Sigmoid colon (tissue), 7 donors: ENCODE data around the gene KIAA2012. TPM values are rescaled to one million over a fixed set of nuclear protein-coding genes. Genes with fewer than 3 reads are reported as not detected.

ENCODE experiments used
- DNase-seq: peaks from one replicate; pipeline ENCODE4 v3.0.0-alpha.2; 2019
- H3K27ac ChIP-seq, 4 donors: fragments of 200-600 bp; sonication (generic); one replicate each; pipeline ENCODE4 v1.5.1; 2016 to 2019; ENCODE audit warnings: mild to moderate bottlenecking in 1 of 4
- H3K27me3 ChIP-seq, 3 donors: fragments of 200-600 bp; sonication (generic); one replicate each; pipeline ENCODE4 v1.5.1; 2019; ENCODE audit warnings: mild to moderate bottlenecking in 1 of 3
- H3K36me3 ChIP-seq, 4 donors: fragments of 200-600 bp; sonication (generic); one replicate each; pipeline ENCODE4 v1.5.1; 2016 to 2019
- H3K4me1 ChIP-seq, 4 donors: fragments of 200-600 bp; sonication (generic); one replicate each; pipeline ENCODE4 v1.5.1; 2017 to 2019
- H3K4me3 ChIP-seq, 4 donors: fragments of 200-600 bp; sonication (generic); one replicate each; pipeline ENCODE4 v1.5.1; 2017 to 2019; ENCODE audit warnings: mild to moderate bottlenecking in 2 of 4, moderate library complexity in 1 of 4
- H3K9me3 ChIP-seq, 4 donors: fragments of 200-600 bp in 3 of 4; sonication (generic) in 3 of 4; one replicate each; pipeline versions ENCODE4 v1.5.1 to v1.6.1; 2013 to 2019
- CTCF ChIP-seq, 4 experiments: fragments of 450-650 bp in 3 of 4; fragments of 200-600 bp in 1 of 4; IDR thresholded peaks; one replicate each; pipeline ENCODE4 v1.5.1; 2016 to 2019; ENCODE audit warnings: antibody characterized with exemption in 4 of 4, mild to moderate bottlenecking in 3 of 4, moderate library complexity in 2 of 4
- EP300 ChIP-seq, 4 donors: sonication (generic); formaldehyde crosslinking; IDR thresholded peaks; one replicate each; pipeline ENCODE4 v1.6.1; 2017; ENCODE audit warnings: antibody characterized with exemption in 4 of 4
- POLR2A ChIP-seq, 2 donors: fragments of 450-650 bp; IDR thresholded peaks; one replicate each; pipeline ENCODE4 v1.6.1; 2016; ENCODE audit warnings: antibody characterized with exemption in 2 of 2, mild to moderate bottlenecking in 2 of 2, moderate library complexity in 2 of 2
- POLR2AphosphoS5 ChIP-seq, 4 donors: sonication (generic); formaldehyde crosslinking; IDR thresholded peaks; one replicate each; pipeline ENCODE4 v1.6.1; 2017; ENCODE audit warnings: antibody characterized with exemption in 4 of 4
- WGBS, 2 donors: extraction: QIAGEN DNeasy Blood & Tissue Kit; methylation state at CpG; one replicate each; pipeline ENCODE4 v1.1.7; 2013; 5-methylcytosine and 5-hydroxymethylcytosine counted together
- intact Hi-C: fragments of 100-400 bp; cut with DNase I; formaldehyde crosslinking; loops from one replicate; pipeline ENCODE4 v1.15.1; 2023
- polyA plus RNA-seq, 3 donors: library from polyadenylated mRNA; stranded (reverse); fragments of 200-250 nt; gene quantifications; one replicate each; pipeline ENCODE4 v1.2.3, GENCODE V29; 2013
- total RNA-seq, 4 donors: library from RNA; depleted of rRNA; stranded (reverse); fragments of >200 nt; gene quantifications; one replicate each; pipeline ENCODE4 v1.1.0, GENCODE V29; 2016
- donor health status: healthy with polysubstance abuse.
- donor health status: Bipolar disorder and iron deficiency.
- donor health status: healthy.

Gene KIAA2012
- total and polyA plus RNA-seq, 7 donors = 0.04 to 0.83 (median 0.16) TPM; not detected in 4

GRCh38 chr2:202061695-202062094 is 11.4 kb upstream of the KIAA2012 start:
- 97 to 98% methylated on average over 2 of the region's 2 CpGs for WGBS, 2 donors

GRCh38 chr2:202064171-202064880 is 8.7 kb upstream of the KIAA2012 start:
- peaks cover 0 to 15% (median 13%) of the 10 kb centered on the region in 4 donors for H3K4me1 ChIP-seq
- no peaks in the 10 kb centered on the region for H3K9me3 ChIP-seq
- H3K27ac ChIP-seq = peak overlapping the region; percentile 30 to 63 (median 51)
- TF ChIP-seq POLR2A (IDR thresholded peaks at IDR 0.05) (no peak), EP300 (IDR thresholded peaks at IDR 0.05) (no peak), CTCF (IDR thresholded peaks at IDR 0.05) (no peak), POLR2AphosphoS5 (IDR thresholded peaks at IDR 0.05) (no peak)
- H3K4me3 ChIP-seq = no peak overlapping the region
- intact Hi-C loops = no loop called here
- no peaks in the 10 kb centered on the region for H3K36me3 ChIP-seq
- WGBS, 2 donors = 12 to 40% methylated on average over 3 of the region's 3 CpGs
- H3K27me3 ChIP-seq = no peaks in the 10 kb centered on the region
- no peak for DNase-seq

More at GRCh38 chr2:202061695-202062094, 11.4 kb upstream of the KIAA2012 start:
- no peak overlapping the region for H3K4me3 ChIP-seq
- peaks cover 0 to 14% (median 13%) of the 10 kb centered on the region in 4 donors for H3K4me1 ChIP-seq
- intact Hi-C loops = no loop called here
- no peak for TF ChIP-seq POLR2AphosphoS5 (IDR thresholded peaks at IDR 0.05)
- no peak for TF ChIP-seq EP300 (IDR thresholded peaks at IDR 0.05)
- TF ChIP-seq CTCF (IDR thresholded peaks at IDR 0.05) = no peak
- TF ChIP-seq POLR2A (IDR thresholded peaks at IDR 0.05) = no peak
- DNase-seq = no peak
- no peaks in the 10 kb centered on the region for H3K9me3 ChIP-seq
- H3K27me3 ChIP-seq = no peaks in the 10 kb centered on the region
- H3K36me3 ChIP-seq = no peaks in the 10 kb centered on the region
- H3K27ac ChIP-seq = no peak overlapping the region

GRCh38 chr2:202064881-202065230 is 8.2 kb upstream of the KIAA2012 start:
- Histone ChIP-seq H3K27ac (peak overlapping the region in 2 of 4 donors; percentile 59 to 63), H3K4me3 (no peak overlapping the region), H3K9me3 (no peaks in the 10 kb centered on the region), H3K27me3 (no peaks in the 10 kb centered on the region), H3K36me3 (no peaks in the 10 kb centered on the region), H3K4me1 (peaks cover 0 to 17% (median 13%) of the 10 kb centered on the region in 4 donors)
- TF ChIP-seq POLR2A (IDR thresholded peaks at IDR 0.05) (no peak), EP300 (IDR thresholded peaks at IDR 0.05) (no peak), POLR2AphosphoS5 (IDR thresholded peaks at IDR 0.05) (no peak), CTCF (IDR thresholded peaks at IDR 0.05) (no peak)
- 93% methylated on average over 3 of the region's 3 CpGs for WGBS, 2 donors
- DNase-seq = no peak
- intact Hi-C loops = no loop called here

- Histone ChIP-seq H3K4me1 (peaks cover 0 to 17% (median 13%) of the 10 kb centered on the region in 4 donors), H3K27me3 (no peaks in the 10 kb centered on the region), H3K27ac (no peak overlapping the region), H3K4me3 (no peak overlapping the region), H3K9me3 (no peaks in the 10 kb centered on the region), H3K36me3 (no peaks in the 10 kb centered on the region)
- intact Hi-C loops = no loop called here
- WGBS, 2 donors = 87 to 98% methylated on average over 3 of the region's 3 CpGs
- DNase-seq = no peak
- TF ChIP-seq CTCF (IDR thresholded peaks at IDR 0.05) (no peak), POLR2AphosphoS5 (IDR thresholded peaks at IDR 0.05) (no peak), POLR2A (IDR thresholded peaks at IDR 0.05) (no peak), EP300 (IDR thresholded peaks at IDR 0.05) (no peak)
Observed at GRCh38 chr2:202065876-202066275, 7.2 kb upstream of the KIAA2012 start.
